Measurements from ENCODE around the gene GRID1.
"Not testable (repeated sequence)": the region's sequence is repeated elsewhere in the genome, so short reads cannot be mapped to it uniquely, and the experiment has no call there.

GRID1 gene

GRCh38 chr10:86083206-86083605 is 283.4 kb downstream of the GRID1 start:
- no peak for DNase-seq (ENCODE audit: low spot score)

- no peak for DNase-seq (ENCODE audit: low spot score)
Observed at GRCh38 chr10:86082556-86082955, 284.0 kb downstream of the GRID1 start.

GRCh38 chr10:86079088-86079487 is 287.5 kb downstream of the GRID1 start:
- DNase-seq (ENCODE audit: low spot score) = no peak

- no peak for DNase-seq (ENCODE audit: low spot score)
Observed at GRCh38 chr10:86078639-86079035, 288.0 kb downstream of the GRID1 start.

- DNase-seq (ENCODE audit: low spot score) = no peak
Observed at GRCh38 chr10:86077871-86078638, 288.5 kb downstream of the GRID1 start.

GRCh38 chr10:86077271-86077670 is 289.3 kb downstream of the GRID1 start:
- no peak for DNase-seq (ENCODE audit: low spot score)

- DNase-seq (ENCODE audit: low spot score) = not testable (repeated sequence)
Observed at GRCh38 chr10:86076497-86076896, 290.1 kb downstream of the GRID1 start.

- no peak for DNase-seq (ENCODE audit: low spot score)
Observed at GRCh38 chr10:86075512-86075911, 291.1 kb downstream of the GRID1 start.

GRCh38 chr10:86074294-86074693 is 292.3 kb downstream of the GRID1 start:
- no peak for DNase-seq (ENCODE audit: low spot score)

- DNase-seq (ENCODE audit: low spot score) = no peak
Observed at GRCh38 chr10:86073199-86073977, 293.2 kb downstream of the GRID1 start.

- DNase-seq (ENCODE audit: low spot score) = no peak
Observed at GRCh38 chr10:86072413-86072812, 294.2 kb downstream of the GRID1 start.

- no peak for DNase-seq (ENCODE audit: low spot score)
Observed at GRCh38 chr10:86071758-86072157, 294.8 kb downstream of the GRID1 start.

- no peak for DNase-seq (ENCODE audit: low spot score)
Observed at GRCh38 chr10:86071145-86071544, 295.4 kb downstream of the GRID1 start.

- no peak for DNase-seq (ENCODE audit: low spot score)
Observed at GRCh38 chr10:86070278-86070677, 296.3 kb downstream of the GRID1 start.

- no peak for DNase-seq (ENCODE audit: low spot score)
Observed at GRCh38 chr10:86068231-86069054, 298.2 kb downstream of the GRID1 start.

GRCh38 chr10:86067436-86068050 is 299.1 kb downstream of the GRID1 start:
- DNase-seq (ENCODE audit: low spot score) = no peak

- no peak for DNase-seq (ENCODE audit: low spot score)
Observed at GRCh38 chr10:86066696-86067095, 299.9 kb downstream of the GRID1 start.

GRCh38 chr10:86065711-86066251 is 300.8 kb downstream of the GRID1 start:
- DNase-seq (ENCODE audit: low spot score) = no peak

- peak; percentile 22 for DNase-seq (ENCODE audit: low spot score)
Observed at GRCh38 chr10:86064931-86065662, 301.5 kb downstream of the GRID1 start.

- DNase-seq (ENCODE audit: low spot score) = no peak
Observed at GRCh38 chr10:86064219-86064618, 302.4 kb downstream of the GRID1 start.

- DNase-seq (ENCODE audit: low spot score) = no peak
Observed at GRCh38 chr10:86063341-86063740, 303.3 kb downstream of the GRID1 start.
